IPS DF 4.7 (cell line): Measurements from ENCODE around the gene SUN5.
"Not testable (repeated sequence)": the region's sequence is repeated elsewhere in the genome, so short reads cannot be mapped to it uniquely, and the experiment has no call there.

Source experiments
- DNase-seq: peaks from one replicate; pipeline ENCODE4 v3.0.0-alpha.2; 2013; ENCODE audit warnings: low spot score; ENCODE audit errors: extremely low read depth

Gene SUN5, protein sequence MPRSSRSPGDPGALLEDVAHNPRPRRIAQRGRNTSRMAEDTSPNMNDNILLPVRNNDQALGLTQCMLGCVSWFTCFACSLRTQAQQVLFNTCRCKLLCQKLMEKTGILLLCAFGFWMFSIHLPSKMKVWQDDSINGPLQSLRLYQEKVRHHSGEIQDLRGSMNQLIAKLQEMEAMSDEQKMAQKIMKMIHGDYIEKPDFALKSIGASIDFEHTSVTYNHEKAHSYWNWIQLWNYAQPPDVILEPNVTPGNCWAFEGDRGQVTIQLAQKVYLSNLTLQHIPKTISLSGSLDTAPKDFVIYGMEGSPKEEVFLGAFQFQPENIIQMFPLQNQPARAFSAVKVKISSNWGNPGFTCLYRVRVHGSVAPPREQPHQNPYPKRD

DNA sequence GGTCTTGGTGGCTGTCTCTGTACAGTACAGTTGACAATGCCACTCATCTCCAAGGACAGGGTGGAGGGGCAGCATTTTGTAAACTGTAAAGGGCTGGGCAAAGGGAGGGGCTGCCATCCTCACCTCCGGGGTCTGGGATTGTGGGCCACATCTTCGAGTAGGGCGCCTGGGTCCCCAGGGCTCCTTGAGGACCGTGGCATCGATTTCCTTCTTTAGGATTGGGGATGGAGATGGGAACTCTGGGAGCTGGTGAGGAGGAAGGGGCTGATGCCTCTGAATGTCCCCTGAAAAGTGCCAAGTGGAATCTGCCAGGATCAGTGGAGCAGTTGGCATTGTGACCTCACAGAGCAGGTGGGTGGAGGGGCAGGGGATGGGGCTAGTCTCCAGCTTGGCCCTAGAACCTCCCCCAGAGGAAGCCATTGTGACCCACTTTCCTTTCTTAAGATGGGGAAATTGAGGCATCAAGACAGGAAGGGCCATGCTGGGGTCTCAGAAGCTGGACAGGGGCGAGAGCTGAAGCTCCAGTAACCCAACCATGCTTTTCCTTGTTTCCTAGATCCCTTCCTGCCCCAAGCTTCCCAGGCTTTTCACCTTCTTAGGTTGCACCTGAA lies at the start of gene SUN5:
SUN5 (minus strand) TSS at position 293 of the 611 bp plus-strand sequence; CDS start at position 200, 93 bp downstream.
- no peak for DNase-seq

DNA sequence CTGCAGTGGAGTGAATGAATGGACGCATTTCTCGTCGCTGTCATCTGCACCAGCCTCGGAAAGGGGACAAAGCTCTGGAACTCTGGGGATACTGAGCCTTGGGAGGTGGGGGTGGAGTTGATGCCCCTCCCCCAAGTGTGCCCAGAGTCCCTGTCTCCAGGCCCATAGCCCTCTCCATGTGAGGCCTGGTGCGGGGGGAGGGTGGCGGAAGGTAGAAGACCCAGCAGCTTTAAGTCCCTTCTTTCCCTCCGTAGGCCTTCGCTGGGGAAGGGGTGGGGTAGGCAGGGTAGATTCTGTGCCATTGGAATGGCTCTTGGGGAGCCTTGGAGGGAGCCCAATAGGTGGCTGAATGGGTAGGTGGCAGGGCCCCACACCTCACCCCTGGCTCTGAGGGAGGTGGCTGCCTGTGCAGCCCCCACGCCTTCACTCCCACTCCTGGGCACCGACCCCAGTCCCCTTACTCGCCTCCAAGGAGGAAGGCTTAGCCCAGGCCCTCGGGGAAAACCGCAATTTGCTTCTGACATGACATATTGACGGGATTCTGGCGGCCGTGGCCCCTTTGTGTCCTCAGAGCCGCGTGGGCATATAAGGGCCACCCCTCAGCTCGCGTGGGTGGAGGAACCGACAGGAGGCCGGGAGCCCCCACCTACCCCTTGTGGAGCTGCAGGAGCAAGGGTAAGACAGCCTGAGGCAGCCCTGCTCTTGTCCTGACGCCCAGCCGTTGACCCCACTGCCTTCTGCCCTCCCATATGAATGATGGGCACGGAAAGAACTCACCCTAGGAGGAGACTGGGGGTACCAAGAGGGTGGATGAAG lies 49.3 kb upstream of the SUN5 start, which contains the start of gene BPIFB3:
BPIFB3 (plus strand) TSS at position 613 of the 816 bp plus-strand sequence. CDS start 1,533 bp downstream, outside the sequence.
- DNase-seq, result no peak

DNA sequence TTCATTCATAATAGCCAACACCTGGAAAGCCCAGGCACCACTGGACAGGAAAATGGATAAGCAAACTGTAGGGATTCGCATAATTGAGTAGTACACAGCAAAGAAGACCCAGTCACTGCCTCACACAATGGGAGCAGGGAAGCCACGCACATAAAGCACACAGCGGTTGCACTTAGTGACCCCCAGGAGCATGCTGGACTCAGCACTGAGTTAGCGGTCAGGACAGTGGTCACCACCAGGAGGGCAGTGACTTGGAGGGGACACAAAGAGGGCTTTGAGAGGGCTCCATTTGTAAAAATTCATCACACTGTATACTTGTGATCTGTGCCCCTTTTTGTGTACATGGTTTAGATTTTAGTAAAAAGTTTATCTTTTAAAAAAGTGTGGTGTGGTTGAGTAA lies 47.1 kb upstream of the SUN5 start:
- DNase-seq, result no peak

DNA sequence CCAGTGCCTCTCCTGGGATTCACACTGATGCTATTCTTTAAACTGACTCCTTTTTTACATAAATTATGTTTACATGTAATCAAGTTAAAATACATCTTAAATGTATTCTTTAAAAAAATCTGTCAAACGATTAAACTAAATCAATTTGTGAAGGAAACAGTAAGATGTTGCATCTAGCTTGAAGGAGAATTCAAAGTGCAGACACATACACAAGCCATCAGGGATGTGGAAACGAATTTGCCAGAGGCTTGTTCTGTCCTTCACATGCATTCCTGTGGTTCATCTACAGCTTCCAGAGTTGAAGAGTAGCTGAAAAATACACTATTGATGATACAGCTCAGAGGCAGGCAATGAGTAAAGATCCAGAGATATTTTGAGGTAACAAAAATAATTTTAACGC lies 42.2 kb upstream of the SUN5 start:
- DNase-seq, result no peak

DNA sequence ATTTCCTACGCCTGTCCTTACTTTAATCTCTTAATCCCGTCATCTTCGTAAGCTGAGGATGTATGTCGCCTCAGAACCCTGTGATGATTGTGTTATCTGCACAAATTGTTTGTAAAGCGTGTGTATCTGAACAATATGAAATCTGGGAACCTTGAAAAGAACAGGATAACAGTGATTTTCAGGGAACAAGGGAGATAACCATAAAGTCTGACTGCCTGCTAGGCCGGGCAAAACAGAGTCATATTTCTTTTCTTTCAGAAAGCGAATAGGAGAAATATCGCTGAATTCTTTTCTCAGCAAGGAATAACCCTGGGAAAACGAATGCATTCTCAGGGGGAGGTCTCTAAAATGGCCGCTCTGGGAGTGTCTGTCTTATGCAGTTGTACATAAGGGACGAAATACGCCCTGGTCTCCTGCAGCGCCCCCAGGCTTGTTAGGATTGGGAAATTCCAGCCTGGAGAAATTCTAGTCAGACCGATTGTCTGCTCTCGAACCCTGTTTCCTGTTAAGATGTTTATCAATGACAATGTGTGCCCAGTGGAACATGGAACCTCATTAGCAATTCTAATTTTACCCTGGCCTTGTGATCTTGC lies 41.0 kb upstream of the SUN5 start:
- not testable (repeated sequence) for DNase-seq

DNA sequence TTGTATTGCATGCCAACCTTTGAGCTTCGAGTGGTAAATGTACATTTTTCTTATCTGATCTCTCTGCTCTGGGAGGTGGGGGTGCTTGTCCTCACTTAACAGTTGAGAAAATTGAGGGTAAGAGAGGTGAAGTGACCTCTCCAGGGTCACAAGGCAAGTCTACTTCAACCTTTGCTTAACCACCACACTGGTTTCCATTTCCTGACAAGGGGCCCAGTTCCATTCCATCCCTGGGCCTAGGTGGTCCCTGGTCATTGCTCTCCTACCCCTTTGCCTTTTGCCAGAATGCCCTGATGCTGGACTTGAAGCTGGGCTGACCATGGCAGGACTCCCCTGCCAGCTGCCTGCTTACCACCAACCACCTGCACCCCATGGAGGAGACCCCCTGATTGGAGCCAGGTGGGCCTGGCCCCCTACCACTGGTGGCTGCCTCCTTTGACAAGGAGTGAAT lies 39.5 kb upstream of the SUN5 start:
- no peak for DNase-seq

DNA sequence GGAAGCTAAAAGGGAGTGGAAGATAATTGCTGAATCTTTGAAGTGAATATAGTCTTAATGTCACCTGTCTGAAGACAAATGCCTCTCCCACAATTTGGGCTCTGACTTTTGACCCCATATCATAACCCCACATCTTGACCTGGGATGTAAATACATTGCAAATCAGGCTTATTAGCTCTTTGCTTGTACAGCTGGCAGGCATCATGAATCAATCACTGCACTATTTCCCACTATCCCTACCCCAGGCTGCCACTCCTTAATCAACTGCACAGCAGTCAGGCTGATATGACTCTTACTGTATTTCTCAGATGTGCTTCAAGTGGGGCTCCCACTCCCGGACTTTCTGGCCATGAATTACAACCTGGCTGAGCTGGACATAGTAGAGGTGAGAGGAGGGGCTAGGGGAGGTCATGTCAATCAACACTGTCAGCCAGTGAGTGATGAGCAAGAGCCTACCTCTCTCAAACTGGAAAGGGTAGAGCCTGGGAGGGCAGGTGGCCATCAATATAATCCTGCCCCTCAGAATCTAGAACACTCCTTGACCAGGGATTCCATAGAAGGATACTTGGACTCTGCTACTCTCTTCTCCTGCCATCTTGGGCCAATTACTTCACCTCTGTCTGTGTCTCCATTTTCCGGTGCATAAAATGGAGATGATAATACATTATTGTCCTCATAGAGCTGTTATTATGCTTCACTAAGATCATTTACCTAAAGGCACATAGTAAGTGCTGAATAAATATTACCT lies 38.9 kb upstream of the SUN5 start:
- DNase-seq, result no peak

DNA sequence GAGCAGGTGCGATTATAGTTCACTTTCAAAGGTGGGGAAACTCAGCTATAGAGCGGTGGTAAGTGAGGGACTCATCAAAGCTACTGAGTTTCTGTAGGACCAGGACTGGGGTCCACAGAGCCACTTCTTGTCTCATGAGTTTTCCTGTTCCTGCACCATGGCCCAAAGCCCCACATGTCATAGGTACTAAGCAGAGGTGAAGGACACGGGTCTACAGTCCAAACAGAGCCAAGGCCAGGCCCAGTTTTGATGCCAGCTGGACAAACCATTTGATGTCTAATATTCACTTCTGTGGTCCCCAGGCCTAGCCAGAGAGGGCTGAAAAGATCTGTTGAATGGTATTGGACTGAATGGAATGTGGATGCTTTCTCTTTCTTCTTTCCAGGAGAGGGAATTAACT lies 38.2 kb upstream of the SUN5 start:
- no peak for DNase-seq

DNA sequence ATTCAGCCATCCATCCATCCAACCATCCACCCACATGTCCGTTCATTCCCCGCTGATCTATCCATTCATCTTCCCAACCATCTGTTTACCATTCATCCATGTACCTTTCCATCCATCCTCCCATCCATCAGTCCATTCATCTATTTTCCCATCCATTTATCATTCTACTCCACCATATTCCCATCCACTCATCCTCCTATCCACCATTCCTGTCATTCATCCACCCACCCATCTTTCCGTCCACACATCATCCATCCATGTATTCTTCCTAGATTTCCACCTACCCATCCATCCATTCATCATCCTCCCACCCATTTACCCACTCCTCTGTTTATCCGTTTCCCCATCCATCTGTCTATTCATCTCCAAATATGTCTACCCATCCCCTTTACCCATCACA lies 34.0 kb upstream of the SUN5 start:
- DNase-seq, result no peak

DNA sequence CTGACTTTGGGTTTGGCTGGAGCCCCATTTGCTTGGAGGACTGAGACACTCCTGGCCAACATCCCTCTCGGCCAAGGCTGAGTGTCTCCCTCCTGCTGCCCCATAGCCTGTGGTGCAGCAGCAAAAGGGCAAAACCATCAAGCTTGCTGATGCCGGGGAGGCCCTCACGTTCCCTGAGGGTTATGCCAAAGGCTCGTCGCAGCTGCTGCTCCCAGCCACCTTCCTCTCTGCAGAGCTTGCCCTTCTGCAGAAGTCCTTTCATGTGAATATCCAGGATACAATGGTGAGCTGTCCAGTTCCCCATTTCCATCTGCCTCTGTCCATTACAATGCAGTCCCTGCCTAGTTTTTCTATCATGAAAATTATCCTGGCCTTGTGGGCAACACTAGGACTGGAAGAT lies 33.2 kb upstream of the SUN5 start:
- DNase-seq, result no peak

DNA sequence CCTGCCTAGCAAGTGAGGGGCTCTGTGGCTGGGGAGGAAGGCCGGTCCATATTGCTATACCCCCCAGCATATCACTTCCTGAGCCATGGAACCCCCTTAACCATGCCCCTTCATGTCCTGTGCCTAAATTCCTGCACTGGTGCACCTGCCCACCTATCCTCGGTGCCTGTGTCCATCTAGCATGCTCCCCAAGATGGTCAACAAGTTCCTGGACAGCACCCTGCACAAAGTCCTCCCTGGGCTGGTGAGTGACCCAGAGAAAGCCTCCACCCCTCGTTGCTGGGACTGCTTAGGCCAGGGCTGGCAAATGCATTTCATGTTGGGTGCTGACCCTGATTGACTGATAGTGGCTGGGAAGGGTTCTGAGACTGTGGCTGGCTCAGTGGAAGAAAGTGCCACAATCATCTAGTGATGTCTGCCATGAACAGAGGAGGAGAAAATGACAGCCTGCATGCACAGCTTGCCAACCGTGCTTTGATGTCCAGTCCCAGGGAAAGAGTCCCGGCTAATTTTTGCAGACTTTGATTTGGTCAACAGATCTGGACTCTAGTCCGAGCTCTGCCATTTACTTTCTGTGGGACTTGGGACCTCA lies 30.8 kb upstream of the SUN5 start:
- DNase-seq, result no peak

DNA sequence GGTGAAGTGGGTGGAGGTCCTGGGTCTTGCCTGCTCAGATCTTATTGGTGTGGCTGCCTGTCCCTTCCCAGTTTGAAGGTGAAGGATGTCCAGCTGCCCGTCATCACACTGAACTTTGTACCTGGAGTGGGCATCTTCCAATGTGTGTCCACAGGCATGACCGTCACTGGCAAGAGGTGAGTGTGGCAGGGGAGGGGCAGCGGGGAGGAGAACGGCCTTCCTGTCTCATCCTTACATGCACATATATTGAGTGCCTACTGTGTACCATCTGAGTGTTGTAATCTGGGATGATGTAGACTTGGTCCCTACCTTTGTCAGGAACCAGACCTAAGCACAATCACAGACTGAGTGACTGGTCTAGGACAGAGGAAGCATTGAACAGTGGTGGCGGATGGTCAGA lies 29.9 kb upstream of the SUN5 start:
- DNase-seq, result no peak

DNA sequence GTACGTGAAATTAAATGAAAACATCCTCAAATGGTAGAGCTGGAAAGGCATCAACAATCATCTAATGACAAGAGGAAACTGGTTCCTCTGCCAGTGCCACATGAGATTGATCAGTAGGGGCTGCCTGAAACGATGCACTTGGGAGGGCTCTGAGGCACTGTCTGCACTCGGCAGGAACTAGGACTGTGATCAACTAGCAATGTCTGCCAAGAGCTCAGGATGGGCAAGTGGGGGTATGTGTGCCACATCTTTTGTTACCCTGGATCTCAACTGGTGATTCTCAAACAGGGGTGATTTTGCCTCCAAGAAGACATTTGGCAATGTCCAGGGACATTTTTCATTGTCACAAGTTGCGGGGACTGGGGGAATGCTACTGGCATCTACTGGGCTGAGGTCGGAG lies 29.1 kb upstream of the SUN5 start:
- no peak for DNase-seq

DNA sequence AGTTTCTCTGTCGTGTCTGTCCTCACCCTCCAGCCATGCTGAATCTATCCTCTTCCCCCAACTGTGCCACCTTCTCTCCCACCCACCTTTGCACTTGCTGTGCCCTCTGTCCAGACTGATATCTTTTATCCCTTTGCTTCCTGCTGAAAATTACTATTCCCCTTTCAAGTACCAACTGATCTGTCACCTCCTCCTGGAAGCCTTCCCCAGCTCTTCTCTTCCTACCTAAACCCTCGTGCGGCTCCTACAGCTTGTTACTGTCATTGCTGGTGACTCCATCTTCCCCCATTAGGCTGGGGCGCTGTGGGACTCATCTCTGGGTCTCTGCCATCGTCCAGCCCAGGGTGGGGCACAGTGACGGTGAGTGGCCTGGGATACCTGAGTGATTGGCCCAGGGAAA lies 28.3 kb upstream of the SUN5 start:
- no peak for DNase-seq

DNA sequence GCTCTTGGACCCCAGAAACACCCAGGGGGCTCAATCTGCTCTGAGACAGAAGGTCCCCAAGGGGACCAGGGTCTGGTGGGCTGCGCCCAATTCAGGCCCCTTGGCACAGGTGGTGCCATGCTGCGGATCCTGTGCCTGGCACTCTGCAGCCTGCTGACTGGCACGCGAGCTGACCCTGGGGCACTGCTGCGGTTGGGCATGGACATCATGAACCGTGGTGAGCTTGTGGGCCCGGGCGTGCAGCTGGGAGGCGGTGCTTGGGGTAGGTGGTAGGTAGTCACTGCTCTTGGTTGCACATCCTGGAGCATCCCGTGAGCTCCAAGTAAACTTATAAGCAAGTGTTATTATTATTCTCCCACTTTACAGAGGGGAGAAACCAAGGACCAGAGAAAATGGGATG lies 27.3 kb upstream of the SUN5 start, which contains the start of gene BPIFB6:
BPIFB6 (plus strand) TSS at position 118 of the 400 bp plus-strand sequence; CDS start at position 118, 0 bp downstream.
- DNase-seq, result no peak

DNA sequence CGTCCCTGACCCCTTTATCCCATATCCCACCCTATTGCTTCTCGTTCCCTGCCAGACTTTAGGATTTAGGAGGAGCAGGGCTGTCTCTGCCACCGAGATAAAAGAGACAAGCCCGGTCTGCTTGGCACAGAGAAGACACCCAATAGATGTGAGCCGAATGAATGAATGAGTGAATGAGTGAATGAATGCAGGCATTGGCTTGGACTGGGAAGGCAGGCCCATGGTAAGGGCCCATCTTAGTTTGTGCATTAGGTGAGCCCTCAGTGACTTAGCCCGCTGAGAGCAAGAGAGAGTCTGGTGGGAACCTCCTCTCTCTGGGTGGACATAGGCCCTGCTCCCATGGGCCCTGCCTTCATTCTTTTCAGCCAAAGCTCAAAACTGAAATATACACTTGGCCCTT lies 26.3 kb upstream of the SUN5 start:
- DNase-seq, result no peak

DNA sequence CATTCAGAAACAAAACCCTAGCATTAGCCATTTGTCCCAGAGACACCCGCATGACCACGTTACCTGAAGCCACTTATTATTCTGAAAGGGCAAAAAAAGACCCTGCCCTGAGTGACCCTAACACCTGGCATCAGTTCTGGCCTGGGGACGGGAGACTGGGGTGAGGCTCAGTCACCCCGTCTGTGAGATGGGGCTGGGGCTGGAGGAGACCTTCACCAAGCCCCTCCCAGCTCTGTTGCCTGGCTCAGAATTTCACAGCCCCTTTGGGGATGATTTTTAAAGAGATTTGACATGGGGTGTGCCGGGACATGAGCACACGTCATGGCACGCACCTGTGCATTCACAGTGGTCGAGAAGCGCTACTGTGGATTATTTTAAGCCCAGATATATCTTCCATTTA lies 25.8 kb upstream of the SUN5 start:
- no peak for DNase-seq

DNA sequence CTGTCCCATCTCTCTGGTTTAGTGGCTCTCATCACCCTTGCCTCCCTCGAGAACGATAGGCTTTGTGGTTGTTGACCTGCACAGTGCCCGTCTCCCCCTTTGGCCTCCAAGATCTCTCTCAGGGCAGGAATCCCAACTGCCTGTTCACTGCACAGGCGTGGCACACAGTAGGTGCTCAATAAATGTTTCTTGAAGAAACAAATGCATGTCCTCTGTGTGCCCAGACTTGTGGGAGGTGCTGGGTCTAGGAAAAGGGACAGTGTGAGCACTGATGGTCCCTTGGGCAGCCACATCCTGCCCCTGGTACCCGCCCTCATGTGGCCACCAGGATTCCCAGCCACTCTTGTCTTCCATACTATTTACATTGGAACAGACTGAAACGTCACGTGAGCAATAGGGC lies 24.6 kb upstream of the SUN5 start:
- DNase-seq, result no peak

DNA sequence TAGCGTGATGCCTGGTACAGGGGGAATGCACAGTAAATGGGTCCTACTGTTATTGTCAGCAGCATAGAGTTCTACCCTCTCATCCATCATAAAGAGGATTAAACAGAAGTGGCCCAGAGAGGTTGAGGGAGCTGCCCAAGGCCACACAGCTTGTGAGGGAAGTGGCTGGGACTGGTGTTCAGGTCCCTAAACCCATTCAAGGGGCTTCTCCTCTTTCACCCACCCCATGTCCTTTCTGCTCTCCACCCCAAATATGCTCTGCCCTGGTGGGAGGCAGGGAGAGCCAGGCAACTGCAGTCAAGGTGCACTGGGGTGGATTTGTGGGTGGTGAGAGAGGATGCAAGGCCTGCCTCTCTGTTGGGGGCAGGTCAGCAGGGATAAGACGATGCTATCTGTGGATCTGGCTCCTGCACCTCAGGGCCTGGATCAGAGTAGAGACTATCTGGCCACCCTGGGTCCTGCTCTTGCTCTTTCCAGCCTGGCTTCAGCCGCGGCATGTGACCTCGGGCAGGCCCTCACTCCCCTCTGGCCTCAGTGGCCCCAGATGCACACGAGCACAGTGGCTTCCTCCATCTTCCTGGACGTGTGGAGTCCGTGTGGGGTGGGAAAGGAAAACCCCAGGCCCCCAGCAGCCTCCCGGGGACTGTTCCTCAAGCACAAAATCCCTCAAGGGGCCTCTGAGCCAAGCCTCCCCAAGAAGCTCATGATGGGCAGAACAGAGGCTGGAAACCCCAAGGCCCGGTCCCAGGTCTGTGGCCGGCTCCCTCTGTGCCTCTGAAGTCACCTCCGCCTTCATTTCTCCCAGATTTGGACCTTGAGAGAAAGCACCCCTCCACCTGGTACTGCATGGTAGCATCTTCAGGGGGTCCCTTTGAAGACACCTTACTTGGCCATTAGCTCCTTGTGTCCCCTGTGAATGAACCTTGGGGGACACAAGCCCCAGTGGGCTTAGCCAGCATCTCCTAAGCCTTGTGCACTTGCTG lies 23.8 kb upstream of the SUN5 start:
- no peak for DNase-seq
